Endothelial cell of umbilical vein (primary cell): Measurements from ENCODE around the gene VPS45. TPM values are rescaled to one million over a fixed set of nuclear protein-coding genes. Genes with fewer than 3 reads are reported as not detected.

Experiments used
- BruUV-seq: library from RNA; stranded (reverse); fragments of 400-500 nt; replicated peaks from 2 replicates; lab custom pipeline; 2021; lab: Mats Ljungman, UMichigan
- CTCF ChIA-PET: fragments of 300-600, 350-600 bp; sonication (Branson Sonifier 250); formaldehyde crosslinking; loops from one replicate; lab custom pipeline; 2021; ENCODE audit warnings: antibody characterized with exemption, inconsistent platforms; lab: Charles Lee
- POLR2A ChIA-PET: fragments of 300-600, 350-600 bp; sonication (Branson Sonifier 250); formaldehyde crosslinking; loops from one replicate; lab custom pipeline; 2021; ENCODE audit warnings: antibody characterized with exemption, inconsistent platforms; lab: Charles Lee
- DNase-seq: peaks from one replicate; pipeline ENCODE4 v3.0.0-alpha.2; 2011; ENCODE audit warnings: low read depth, low spot score
- FAIRE-seq: peaks from 2 replicates; lab custom pipeline; 2011; peaks lifted over from hg19 to GRCh38; lab: Jason Lieb, UNC
- H2AFZ ChIP-seq: 2 replicates; pipeline ENCODE4 v1.6.0; 2012; ENCODE audit warnings: low read depth, low read length, control low read depth, inconsistent platforms
- H3K27ac ChIP-seq: 2 replicates; pipeline ENCODE4 v1.5.1; 2011; ENCODE audit warnings: low read depth, mild to moderate bottlenecking, control low read depth, low read length, moderate library complexity; ENCODE audit not compliant: insufficient read depth
- H3K27me3 ChIP-seq, 2 experiments: 2 replicates each; pipeline versions ENCODE4 v1.6.0 to v1.6.1; 2011; ENCODE audit warnings: low read length in 2 of 2, mixed read lengths in 1 of 2; ENCODE audit not compliant: control insufficient read depth in 2 of 2, insufficient read depth in 2 of 2
- H3K36me3 ChIP-seq, 2 experiments: 2 replicates in 1 of 2; 3 replicates in 1 of 2; pipeline ENCODE4 v1.5.1; 2011; ENCODE audit warnings: low read length in 2 of 2, mild to moderate bottlenecking in 1 of 2, moderate library complexity in 1 of 2; ENCODE audit not compliant: control insufficient read depth in 2 of 2, insufficient read depth in 2 of 2; ENCODE audit errors: extremely low read depth in 1 of 2
- H3K4me1 ChIP-seq: 3 replicates; pipeline ENCODE4 v1.5.1; 2011; ENCODE audit warnings: mild to moderate bottlenecking, low read length; ENCODE audit not compliant: control insufficient read depth, insufficient read depth; ENCODE audit errors: extremely low read depth
- H3K4me2 ChIP-seq: 2 replicates; pipeline ENCODE4 v1.6.1; 2011; ENCODE audit warnings: low read length, control low read depth, mixed read lengths; ENCODE audit not compliant: insufficient read depth
- H3K4me3 ChIP-seq, 3 experiments: fragments of 200-600 bp in 1 of 3; sonication (generic), shearing (Covaris generic) in 1 of 3; replicated peaks in 1 of 3; 2 replicates each; pipeline ENCODE4 v1.5.1; 2011 to 2016; ENCODE audit warnings: control low read depth in 3 of 3, low read length in 3 of 3, mild to moderate bottlenecking in 2 of 3, inconsistent platforms in 1 of 3, low read depth in 1 of 3, moderate library complexity in 1 of 3; ENCODE audit not compliant: insufficient read depth in 1 of 3
- H3K79me2 ChIP-seq: 2 replicates; pipeline ENCODE4 v1.6.0; 2012; ENCODE audit warnings: low read length, inconsistent platforms; ENCODE audit not compliant: control insufficient read depth, insufficient read depth
- H3K9ac ChIP-seq: replicated peaks from 2 replicates; pipeline ENCODE3; 2011; ENCODE audit warnings: low read length, control low read depth; ENCODE audit not compliant: insufficient read depth; ENCODE audit errors: extremely low read depth
- H3K9me1 ChIP-seq: replicated peaks from 3 replicates; pipeline ENCODE4 v1.6.0; 2011; ENCODE audit warnings: mild to moderate bottlenecking, low read length; ENCODE audit not compliant: control insufficient read depth, insufficient read depth; ENCODE audit errors: extremely low read depth
- H3K9me3 ChIP-seq: replicated peaks from 2 replicates; pipeline ENCODE4 v1.5.1; 2012; ENCODE audit warnings: low read length, inconsistent platforms; ENCODE audit not compliant: control insufficient read depth, insufficient read depth
- H4K20me1 ChIP-seq: replicated peaks from 2 replicates; pipeline ENCODE3; 2011; ENCODE audit warnings: mild to moderate bottlenecking, low read length; ENCODE audit not compliant: control insufficient read depth, insufficient read depth; ENCODE audit errors: extremely low read depth
- CTCF ChIP-seq, 2 donors: IDR thresholded peaks; 1 replicate in 1 of 2; 2 replicates in 1 of 2; pipeline ENCODE4 v1.5.1; 2011; ENCODE audit warnings: low read length in 2 of 2, mild to moderate bottlenecking in 2 of 2, moderate library complexity in 2 of 2, control low read depth in 1 of 2, inconsistent platforms in 1 of 2, low read depth in 1 of 2; ENCODE audit not compliant: insufficient read depth in 1 of 2; ENCODE audit errors: extremely low read depth in 1 of 2
- EZH2 ChIP-seq: IDR thresholded peaks from 2 replicates; pipeline ENCODE4 v1.6.1; 2012; ENCODE audit warnings: borderline replicate concordance, low read depth, mild to moderate bottlenecking, moderate library complexity, low read length, inconsistent platforms; ENCODE audit not compliant: severe bottlenecking
- FOS ChIP-seq: IDR thresholded peaks from 2 replicates; pipeline ENCODE4 v1.6.1; 2011; ENCODE audit warnings: mild to moderate bottlenecking, low read length, moderate library complexity, borderline replicate concordance; ENCODE audit not compliant: insufficient read depth
- GATA2 ChIP-seq: IDR thresholded peaks from 2 replicates; pipeline ENCODE4 v1.7.0; 2011; ENCODE audit warnings: low read depth, mild to moderate bottlenecking, moderate library complexity, mixed read lengths, low read length; ENCODE audit not compliant: insufficient read length, insufficient read depth
- JUN ChIP-seq: IDR thresholded peaks from 2 replicates; pipeline ENCODE4 v1.6.1; 2011; ENCODE audit warnings: borderline replicate concordance, low read depth; ENCODE audit not compliant: insufficient read length, insufficient read depth
- MAX ChIP-seq: IDR thresholded peaks from 2 replicates; pipeline ENCODE4 v1.6.1; 2011; ENCODE audit not compliant: insufficient read depth, insufficient read length
- MYC ChIP-seq: IDR thresholded peaks from one replicate; pipeline ENCODE4 v1.6.1; 2011; ENCODE audit warnings: mild to moderate bottlenecking, low read depth, low read length
- POLR2A ChIP-seq: IDR thresholded peaks from 2 replicates; pipeline ENCODE4 v1.6.1; 2012; ENCODE audit warnings: low read depth, mild to moderate bottlenecking, control low read depth, low read length
- POLR2AphosphoS5 ChIP-seq: IDR thresholded peaks from 2 replicates; pipeline ENCODE4 v1.6.1; 2012; ENCODE audit warnings: low read depth, mild to moderate bottlenecking, control low read depth, low read length, moderate library complexity; ENCODE audit not compliant: insufficient read depth
- dilution Hi-C: fragments of 300-500 bp; cut with MboI; formaldehyde crosslinking; loops from one replicate; pipeline ENCODE4 v1.15.0; 2019; ENCODE audit warnings: low sequenced_read_pairs; ENCODE audit not compliant: extremely low pct_ligation_motif_present
- intact Hi-C: fragments of 100-400 bp; cut with micrococcal nuclease; formaldehyde crosslinking; loops from one replicate; pipeline ENCODE4 v1.10.0; 2022
- polyA plus RNA-seq, 4 experiments: library from polyadenylated mRNA; depleted of rRNA in 3 of 4; stranded (reverse) in 3 of 4; unstranded in 1 of 4; fragments of >200 nt; gene quantifications; 2 replicates each; pipeline versions ENCODE4 v1.2.1 to v1.2.3, GENCODE V29; 2011 to 2012; ENCODE audit warnings: missing spikeins in 1 of 4
- total RNA-seq: library from RNA; stranded (reverse); gene quantifications from 2 replicates; pipeline ENCODE4 v1.2.3, GENCODE V29; 2021

Gene VPS45
- total and polyA plus RNA-seq, 2 donors (not counting 3 experiments of a cell fraction or from before 2014, with no cell fraction given): 24.8 to 43.7 TPM

- Histone ChIP-seq H3K27me3 (no peaks in the 10 kb centered on the region), H3K79me2 (no peaks in the 10 kb centered on the region), H3K36me3 (no peaks in the 10 kb centered on the region), H3K9me3 (no peaks in the 10 kb centered on the region), H3K4me3 (no peak overlapping the region), H3K4me1 (peaks cover 20% of the 10 kb centered on the region), H3K9me1 (no peaks in the 10 kb centered on the region), H3K9ac (no peak overlapping the region), H2AFZ (no peak overlapping the region), H3K4me2 (no peak overlapping the region), H4K20me1 (no peaks in the 10 kb centered on the region), H3K27ac (no peak overlapping the region)
- dilution Hi-C loops (no loop called here), intact Hi-C loops (no loop called here)
- BruUV-seq: no TSS peak
- CTCF ChIA-PET: interaction anchor here (1.7 kb wide), 1 partner anchor 49 kb away, joined by 5 read pairs; no protein-coding TSS in a partner anchor
- DNase-seq (no peak), FAIRE-seq (no peak)
- POLR2A ChIA-PET: interaction anchor here (0.5 kb wide), 1 partner anchor 247 kb away, joined by 3 read pairs; no protein-coding TSS in a partner anchor
- no peak for TF ChIP-seq MYC
- no peak for TF ChIP-seq MAX
- no peak for TF ChIP-seq POLR2AphosphoS5
- no peak for TF ChIP-seq GATA2
- no peak for TF ChIP-seq FOS
- TF ChIP-seq JUN: no peak
- TF ChIP-seq EZH2: no peak
- TF ChIP-seq CTCF (IDR thresholded peaks at IDR 0.05; ENCODE audit: extremely low read depth in 1 of 2, insufficient read depth in 1 of 2, low read depth in 1 of 2, low read length in 2 of 2): no peak
- no peak for TF ChIP-seq POLR2A
Observed at GRCh38 chr1:150138044-150138443, 70.5 kb downstream of the VPS45 start.
